ENCODE measurements around the gene YY1.
A peak's percentile ranks its signal among the peaks of the same experiment; 100 is the strongest.
"Not testable (repeated sequence)": the region's sequence is repeated elsewhere in the genome, so short reads cannot be mapped to it uniquely, and the experiment has no call there.

The YY1 gene

GRCh38 chr14:100238419-100239210 lies at the start of gene YY1:
TSS of gene YY1 (plus strand) at chr14:100239144. CDS start at chr14:100239245, 101 bp downstream.
- DNase-seq: peak; percentile 99

- no peak for DNase-seq
Measured at GRCh38 chr14:100190126-100190525, 48.8 kb upstream of the YY1 start.

- no peak for DNase-seq
Measured at GRCh38 chr14:100191584-100192249, 47.2 kb upstream of the YY1 start.

GRCh38 chr14:100192250-100192671 lies 46.7 kb upstream of the YY1 start:
- DNase-seq: no peak

GRCh38 chr14:100192672-100193416 lies 46.1 kb upstream of the YY1 start:
- DNase-seq: peak; percentile 99

GRCh38 chr14:100193417-100194357 lies 45.3 kb upstream of the YY1 start:
- DNase-seq: no peak

- no peak for DNase-seq
Measured at GRCh38 chr14:100199240-100199860, 39.6 kb upstream of the YY1 start.

- DNase-seq: no peak
Measured at GRCh38 chr14:100200311-100200710, 38.6 kb upstream of the YY1 start.

- DNase-seq: no peak
Measured at GRCh38 chr14:100201701-100202100, 37.2 kb upstream of the YY1 start.

- DNase-seq: no peak
Measured at GRCh38 chr14:100202712-100203111, 36.2 kb upstream of the YY1 start.

GRCh38 chr14:100203146-100203545 lies 35.8 kb upstream of the YY1 start:
- no peak for DNase-seq

GRCh38 chr14:100203962-100204834 lies 34.7 kb upstream of the YY1 start:
- DNase-seq: no peak

GRCh38 chr14:100204835-100205167 lies 34.1 kb upstream of the YY1 start:
- not testable (repeated sequence) for DNase-seq

GRCh38 chr14:100207588-100207987 lies 31.4 kb upstream of the YY1 start:
- DNase-seq: not testable (repeated sequence)

- DNase-seq: not testable (repeated sequence)
Measured at GRCh38 chr14:100208136-100208535, 30.8 kb upstream of the YY1 start.

GRCh38 chr14:100211366-100211765 lies 27.6 kb upstream of the YY1 start:
- no peak for DNase-seq

GRCh38 chr14:100211893-100212292 lies 27.1 kb upstream of the YY1 start:
- no peak for DNase-seq

GRCh38 chr14:100212476-100213333 lies 26.2 kb upstream of the YY1 start:
- DNase-seq: no peak

GRCh38 chr14:100213587-100213955 lies 25.4 kb upstream of the YY1 start:
- DNase-seq: no peak

Data from activated gamma-delta T cell treated with Interleukin-2 at 50 U/mL for 16 hours (primary cell).